Measurements from ENCODE around the gene RPS6KA1. TPM values are rescaled to one million over a fixed set of nuclear protein-coding genes. Genes with fewer than 3 reads are reported as not detected.

Gene RPS6KA1
- 10 to 100 TPM in 2 of 4 donors, 1 to 10 TPM in 2; 5.3 to 85.5 (median 13.9) TPM for total RNA-seq

- no peak for TF ChIP-seq CTCF (IDR thresholded peaks at IDR 0.05; ENCODE audit: low read depth)
These were observed at the start of gene RPS6KA1 for GRCh38 chr1:26529655-26530409. Gene RPS6KA1 (plus strand): TSS chr1:26529761. CDS start chr1:26529921, 160 bp downstream.

GRCh38 chr1:26482921-26483320 is 46.6 kb upstream of the RPS6KA1 start:
- TF ChIP-seq CTCF (IDR thresholded peaks at IDR 0.05; ENCODE audit: low read depth) = no peak

GRCh38 chr1:26483980-26484379 is 45.6 kb upstream of the RPS6KA1 start:
- no peak for TF ChIP-seq CTCF (IDR thresholded peaks at IDR 0.05; ENCODE audit: low read depth)

- no peak for TF ChIP-seq CTCF (IDR thresholded peaks at IDR 0.05; ENCODE audit: low read depth)
These were observed 39.4 kb upstream of the RPS6KA1 start for GRCh38 chr1:26490155-26490554.

GRCh38 chr1:26493267-26493666 is 36.3 kb upstream of the RPS6KA1 start:
- TF ChIP-seq CTCF (IDR thresholded peaks at IDR 0.05; ENCODE audit: low read depth) = no peak

GRCh38 chr1:26493938-26494337 is 35.6 kb upstream of the RPS6KA1 start:
- no peak for TF ChIP-seq CTCF (IDR thresholded peaks at IDR 0.05; ENCODE audit: low read depth)

GRCh38 chr1:26496861-26497260 is 32.7 kb upstream of the RPS6KA1 start:
- TF ChIP-seq CTCF (IDR thresholded peaks at IDR 0.05; ENCODE audit: low read depth) = no peak
